Mesenchymal stem cell (in vitro differentiated cells and primary cell): Measurements from ENCODE around the gene GPATCH1.

ENCODE experiments used
- DNase-seq: peaks from one replicate; pipeline ENCODE4 v3.0.0-alpha.2; 2013
- H2AFZ ChIP-seq: one replicate; pipeline ENCODE4 v1.6.1; 2013; ENCODE audit warnings: low read depth, mild to moderate bottlenecking, control low read depth, inconsistent platforms, low read length, moderate library complexity
- H2AK5ac ChIP-seq: 2 replicates; pipeline ENCODE4 v1.6.1; 2013; ENCODE audit warnings: low read length, moderate library complexity, mild to moderate bottlenecking, inconsistent platforms; ENCODE audit not compliant: severe bottlenecking
- H2BK120ac ChIP-seq: one replicate; pipeline ENCODE4 v1.6.1; 2013; ENCODE audit warnings: low read depth, mild to moderate bottlenecking, inconsistent platforms, low read length, moderate library complexity
- H2BK12ac ChIP-seq, 2 experiments: one replicate each; pipeline ENCODE4 v1.6.1; 2013; ENCODE audit warnings: inconsistent platforms in 2 of 2, low read length in 2 of 2, mild to moderate bottlenecking in 2 of 2, moderate library complexity in 2 of 2, control low read depth in 1 of 2
- H2BK15ac ChIP-seq: one replicate; pipeline ENCODE4 v1.6.1; 2013; ENCODE audit warnings: mild to moderate bottlenecking, low read depth, inconsistent platforms; ENCODE audit not compliant: poor library complexity, severe bottlenecking
- H2BK5ac ChIP-seq: 2 replicates; pipeline ENCODE4 v1.6.1; 2013; ENCODE audit warnings: low read depth, mild to moderate bottlenecking, low read length, control low read depth, inconsistent platforms; ENCODE audit not compliant: poor library complexity, severe bottlenecking
- H3K14ac ChIP-seq, 2 experiments: one replicate each; pipeline ENCODE4 v1.6.1; 2013; ENCODE audit warnings: inconsistent platforms in 2 of 2, low read length in 2 of 2, control low read depth in 1 of 2, mild to moderate bottlenecking in 1 of 2, moderate library complexity in 1 of 2
- H3K18ac ChIP-seq, 2 experiments: one replicate each; pipeline ENCODE4 v1.6.1; 2013; ENCODE audit warnings: inconsistent platforms in 2 of 2, low read length in 2 of 2, control low read depth in 1 of 2, low read depth in 1 of 2, mild to moderate bottlenecking in 1 of 2
- H3K23ac ChIP-seq, 2 experiments: one replicate each; pipeline ENCODE4 v1.6.1; 2013; ENCODE audit warnings: inconsistent platforms in 2 of 2, low read length in 2 of 2, mild to moderate bottlenecking in 2 of 2, moderate library complexity in 2 of 2, control low read depth in 1 of 2
- H3K27ac ChIP-seq: 2 replicates; pipeline ENCODE4 v1.5.1; 2013; ENCODE audit warnings: mild to moderate bottlenecking, moderate library complexity, low read length, control low read depth, inconsistent platforms; ENCODE audit not compliant: poor library complexity, severe bottlenecking
- H3K27me3 ChIP-seq, 2 experiments: 2 replicates each; pipeline versions ENCODE4 v1.6.1 to v1.7.0; 2013; ENCODE audit warnings: low read length in 2 of 2, mild to moderate bottlenecking in 2 of 2, moderate library complexity in 2 of 2, control low read depth in 1 of 2, inconsistent platforms in 1 of 2; ENCODE audit not compliant: control insufficient read depth in 1 of 2, insufficient read depth in 1 of 2
- H3K36me3 ChIP-seq, 2 experiments: 2 replicates each; pipeline versions ENCODE4 v1.6.1 to v1.7.0; 2013; ENCODE audit warnings: low read length in 2 of 2, control low read depth in 1 of 2, inconsistent platforms in 1 of 2, low read depth in 1 of 2, mild to moderate bottlenecking in 1 of 2; ENCODE audit not compliant: insufficient read depth in 2 of 2, control insufficient read depth in 1 of 2
- H3K4ac ChIP-seq, 2 experiments: one replicate each; pipeline ENCODE4 v1.6.1; 2013; ENCODE audit warnings: inconsistent platforms in 2 of 2, low read length in 2 of 2, mild to moderate bottlenecking in 2 of 2, moderate library complexity in 2 of 2, control low read depth in 1 of 2, low read depth in 1 of 2
- H3K4me1 ChIP-seq: 2 replicates; pipeline ENCODE4 v1.6.1; 2013; ENCODE audit warnings: low read depth, low read length, control low read depth; ENCODE audit not compliant: control insufficient read depth, insufficient read depth
- H3K4me2 ChIP-seq: 2 replicates; pipeline ENCODE4 v1.6.1; 2013; ENCODE audit warnings: low read length, mild to moderate bottlenecking, inconsistent platforms; ENCODE audit not compliant: poor library complexity, severe bottlenecking
- H3K4me3 ChIP-seq, 2 experiments: 2 replicates each; pipeline versions ENCODE4 v1.5.1 to v1.7.0; 2013; ENCODE audit warnings: low read length in 2 of 2, mild to moderate bottlenecking in 2 of 2, control low read depth in 1 of 2, low read depth in 1 of 2; ENCODE audit not compliant: insufficient read depth in 1 of 2
- H3K79me1 ChIP-seq: replicated peaks from 2 replicates; pipeline ENCODE4 v1.6.1; 2013; ENCODE audit warnings: mild to moderate bottlenecking, control low read depth, low read length, inconsistent platforms; ENCODE audit not compliant: poor library complexity, severe bottlenecking
- H3K9ac ChIP-seq: 2 replicates; pipeline ENCODE4 v1.7.0; 2013; ENCODE audit warnings: mild to moderate bottlenecking, low read length, moderate library complexity
- H3K9me3 ChIP-seq: 2 replicates; pipeline ENCODE4 v1.7.0; 2013; ENCODE audit warnings: mild to moderate bottlenecking, low read length; ENCODE audit not compliant: control insufficient read depth
- H4K8ac ChIP-seq: one replicate; pipeline ENCODE4 v1.6.1; 2013; ENCODE audit warnings: inconsistent platforms, mild to moderate bottlenecking, low read length, moderate library complexity
- H4K91ac ChIP-seq: one replicate; pipeline ENCODE4 v1.6.1; 2013; ENCODE audit warnings: mild to moderate bottlenecking, low read length, inconsistent platforms
- WGBS: methylation state at CpG from one replicate; pipeline ENCODE4 v1.1.7; 2013; ENCODE audit warnings: mixed read lengths; 5-methylcytosine and 5-hydroxymethylcytosine counted together

GPATCH1 gene

GRCh38 chr19:33143897-33144405 lies 63.0 kb downstream of the GPATCH1 start:
- Histone ChIP-seq H2BK120ac (no peak overlapping the region), H2BK12ac (no peak overlapping the region), H4K91ac (no peak overlapping the region), H3K36me3 (no peaks in the 10 kb centered on the region), H3K14ac (no peak overlapping the region), H4K8ac (no peak overlapping the region), H2BK15ac (no peak overlapping the region), H3K27ac (no peak overlapping the region), H3K79me1 (no peaks in the 10 kb centered on the region), H3K27me3 (peaks cover 0 to 6% of the 10 kb centered on the region in 2 experiments), H3K4me2 (no peak overlapping the region), H2AK5ac (no peak overlapping the region), H3K4me1 (no peaks in the 10 kb centered on the region), H2BK5ac (no peak overlapping the region), H3K9me3 (no peaks in the 10 kb centered on the region), H3K18ac (no peak overlapping the region), H3K4ac (no peak overlapping the region), H2AFZ (no peak overlapping the region), H3K9ac (peak overlapping the region; percentile 61), H3K23ac (no peak overlapping the region), H3K4me3 (peak overlapping the region in 1 of 2 experiments; percentile 59)
- DNase-seq = peak; percentile 64
- WGBS = 34% methylated on average over 23 of the region's 23 CpGs

- Histone ChIP-seq H2BK15ac (no peak overlapping the region), H3K36me3 (no peaks in the 10 kb centered on the region), H3K23ac (no peak overlapping the region), H4K91ac (no peak overlapping the region), H3K79me1 (no peaks in the 10 kb centered on the region), H3K4me2 (no peak overlapping the region), H2AK5ac (no peak overlapping the region), H3K4ac (no peak overlapping the region), H3K14ac (no peak overlapping the region), H3K18ac (no peak overlapping the region), H3K27ac (no peak overlapping the region), H4K8ac (no peak overlapping the region), H3K9me3 (no peaks in the 10 kb centered on the region), H2BK12ac (no peak overlapping the region), H2BK5ac (no peak overlapping the region), H2AFZ (no peak overlapping the region), H3K4me3 (no peak overlapping the region), H3K27me3 (peaks cover 0 to 6% of the 10 kb centered on the region in 2 experiments), H2BK120ac (no peak overlapping the region), H3K9ac (no peak overlapping the region), H3K4me1 (peaks cover 5% of the 10 kb centered on the region)
- DNase-seq = no peak
- 94% methylated on average over 9 of the region's 9 CpGs for WGBS
Measured at GRCh38 chr19:33146209-33146608, 65.2 kb downstream of the GPATCH1 start.

- Histone ChIP-seq H3K36me3 (no peaks in the 10 kb centered on the region), H2AK5ac (no peak overlapping the region), H3K9me3 (no peaks in the 10 kb centered on the region), H4K8ac (no peak overlapping the region), H2AFZ (no peak overlapping the region), H2BK12ac (no peak overlapping the region), H4K91ac (no peak overlapping the region), H3K18ac (no peak overlapping the region), H3K9ac (no peak overlapping the region), H3K4me1 (peaks cover 5% of the 10 kb centered on the region), H3K27ac (no peak overlapping the region), H3K23ac (no peak overlapping the region), H3K4ac (no peak overlapping the region), H2BK120ac (no peak overlapping the region), H3K79me1 (no peaks in the 10 kb centered on the region), H3K4me2 (no peak overlapping the region), H2BK5ac (no peak overlapping the region), H3K27me3 (no peaks in the 10 kb centered on the region), H3K14ac (no peak overlapping the region), H2BK15ac (no peak overlapping the region), H3K4me3 (no peak overlapping the region)
- no peak for DNase-seq
- 92% methylated on average over 6 of the region's 6 CpGs for WGBS
Measured at GRCh38 chr19:33147538-33147937, 66.6 kb downstream of the GPATCH1 start.

- no peak overlapping the region for H3K4me3 ChIP-seq
Measured at GRCh38 chr19:33150852-33151518, 70.0 kb downstream of the GPATCH1 start.

More at GRCh38 chr19:33150852-33151518, 70.0 kb downstream of the GPATCH1 start:
- no peak overlapping the region for H3K18ac ChIP-seq
- no peak overlapping the region for H2BK15ac ChIP-seq
- no peak overlapping the region for H2AK5ac ChIP-seq
- H2BK120ac ChIP-seq = no peak overlapping the region
- H3K79me1 ChIP-seq = no peaks in the 10 kb centered on the region
- no peak overlapping the region for H3K4ac ChIP-seq
- H2BK5ac ChIP-seq = no peak overlapping the region
- WGBS = 76% methylated on average over 14 of the region's 14 CpGs
- H3K9ac ChIP-seq = no peak overlapping the region
- no peak overlapping the region for H2BK12ac ChIP-seq
- H3K4me1 ChIP-seq = peaks cover 5% of the 10 kb centered on the region
- no peak for DNase-seq
- no peak overlapping the region for H2AFZ ChIP-seq
- H3K27me3 ChIP-seq = peaks cover 0 to 3% of the 10 kb centered on the region in 2 experiments
- no peak overlapping the region for H3K23ac ChIP-seq
- no peak overlapping the region for H3K4me2 ChIP-seq
- H3K27ac ChIP-seq = no peak overlapping the region
- H3K9me3 ChIP-seq = no peaks in the 10 kb centered on the region
- H4K8ac ChIP-seq = no peak overlapping the region
- no peaks in the 10 kb centered on the region for H3K36me3 ChIP-seq
- no peak overlapping the region for H4K91ac ChIP-seq
- no peak overlapping the region for H3K14ac ChIP-seq
